K562 (cell line): ENCODE data around the gene NKAIN1. TPM values are rescaled to one million over a fixed set of nuclear protein-coding genes. Genes with fewer than 3 reads are reported as not detected.
A peak's percentile ranks its signal among the peaks of the same experiment; 100 is the strongest.

Source experiments
- BACH1 ChIP-seq: fragments of 200-800 bp; sonication (Bioruptor generic); IDR thresholded peaks from 2 replicates; pipeline ENCODE4 v1.6.1; 2016; ENCODE audit warnings: missing genetic modification characterization, missing compliant biosample characterization
- CCAR2 ChIP-seq: fragments of 200-400 bp; formaldehyde crosslinking; IDR thresholded peaks from 2 replicates; pipeline ENCODE4 v1.6.1; 2017; ENCODE audit warnings: mild to moderate bottlenecking, low read depth, low read length
- CREB5 ChIP-seq: fragments of 250-450 bp; sonication (Bioruptor Pico); IDR thresholded peaks from 2 replicates; pipeline ENCODE4 v1.5.0; 2020; ENCODE audit warnings: mild to moderate bottlenecking
- E2F5 ChIP-seq: sonication (generic); formaldehyde crosslinking; IDR thresholded peaks from 2 replicates; pipeline ENCODE4 v1.8.0; 2022; ENCODE audit warnings: mild to moderate bottlenecking, missing genetic modification reagents
- ETS1 ChIP-seq: conservative IDR thresholded peaks from 2 replicates; pipeline ENCODE4 v1.6.1; 2011; ENCODE audit warnings: low read depth, mild to moderate bottlenecking, low read length; ENCODE audit not compliant: control insufficient read depth
- ETV6 ChIP-seq, 3 experiments: fragments of 150-350 bp in 1 of 3; sonication (generic) in 1 of 3; formaldehyde crosslinking in 1 of 3; IDR thresholded peaks; 2 replicates each; pipeline versions ENCODE4 v1.6.1 to v1.8.0; 2014 to 2022; ENCODE audit warnings: borderline replicate concordance in 2 of 3, low read depth in 2 of 3, antibody characterized with exemption in 1 of 3, low read length in 1 of 3, mild to moderate bottlenecking in 1 of 3, missing genetic modification reagents in 1 of 3
- FIP1L1 ChIP-seq: fragments of 200-400 bp; formaldehyde crosslinking; IDR thresholded peaks from 2 replicates; pipeline ENCODE4 v1.6.1; 2018; ENCODE audit warnings: mild to moderate bottlenecking, low read depth, low read length; ENCODE audit not compliant: poor library complexity, severe bottlenecking
- GATAD2B ChIP-seq: fragments of 450-650 bp; IDR thresholded peaks from 2 replicates; pipeline ENCODE4 v1.6.1; 2017; ENCODE audit warnings: mild to moderate bottlenecking, borderline replicate concordance
- NCOA6 ChIP-seq: fragments of 450-650 bp; IDR thresholded peaks from 2 replicates; pipeline ENCODE4 v1.6.1; 2017; ENCODE audit warnings: mild to moderate bottlenecking
- NFATC3 ChIP-seq: fragments of 450-650 bp; IDR thresholded peaks from 2 replicates; pipeline ENCODE4 v1.6.1; 2017; ENCODE audit warnings: mild to moderate bottlenecking
- POLR2AphosphoS2 ChIP-seq: IDR thresholded peaks from 2 replicates; pipeline ENCODE4 v1.6.1; 2012; ENCODE audit warnings: low read length, improper control_type of control experiment
- POLR2H ChIP-seq: IDR thresholded peaks from 2 replicates; pipeline ENCODE4 v1.6.1; 2016; ENCODE audit warnings: missing genetic modification characterization, low read depth, mild to moderate bottlenecking, control low read depth, missing compliant biosample characterization, moderate library complexity
- PTTG1 ChIP-seq: fragments of 450-650 bp; IDR thresholded peaks from 2 replicates; pipeline ENCODE4 v1.6.1; 2016; ENCODE audit warnings: low read depth, mild to moderate bottlenecking, missing genetic modification characterization, missing compliant biosample characterization
- RBM14 ChIP-seq: fragments of 200-400 bp; formaldehyde crosslinking; IDR thresholded peaks from 2 replicates; pipeline ENCODE4 v1.6.1; 2018; ENCODE audit warnings: low read depth, mild to moderate bottlenecking, low read length, moderate library complexity, borderline replicate concordance; ENCODE audit not compliant: insufficient read depth
- SETDB1 ChIP-seq: IDR thresholded peaks from one replicate; pipeline ENCODE4 v1.6.1; 2012; ENCODE audit warnings: low read length, control low read depth, inconsistent platforms
- SMARCC2 ChIP-seq: fragments of 450-650 bp; IDR thresholded peaks from 2 replicates; pipeline ENCODE4 v1.6.1; 2017; ENCODE audit warnings: antibody characterized with exemption, moderate library complexity, mild to moderate bottlenecking, low read depth
- SOX6 ChIP-seq: fragments of 450-650 bp; IDR thresholded peaks from 2 replicates; pipeline ENCODE4 v1.6.1; 2014; ENCODE audit warnings: mild to moderate bottlenecking
- SRSF9 ChIP-seq: fragments of 200-400 bp; formaldehyde crosslinking; IDR thresholded peaks from 2 replicates; pipeline ENCODE4 v1.6.1; 2017; ENCODE audit warnings: low read depth, low read length, borderline replicate concordance
- TAF1 ChIP-seq: IDR thresholded peaks from 2 replicates; pipeline ENCODE4 v1.6.1; 2011; ENCODE audit warnings: mild to moderate bottlenecking, low read length, moderate library complexity; ENCODE audit not compliant: insufficient read depth, control insufficient read depth, severe bottlenecking; ENCODE audit errors: extremely low read depth
- U2AF2 ChIP-seq: fragments of 200-400 bp; formaldehyde crosslinking; optimal IDR thresholded peaks from 2 replicates; pipeline ENCODE3; 2017; ENCODE audit warnings: low read depth, mild to moderate bottlenecking, low read length
- ZFP36 ChIP-seq: fragments of 150-350 bp; IDR thresholded peaks from 2 replicates; pipeline ENCODE4 v1.6.1; 2018; ENCODE audit warnings: low read length, low read depth; ENCODE audit not compliant: partially characterized antibody
- ZNF175 ChIP-seq: fragments of 200-800 bp; sonication (Bioruptor generic); IDR thresholded peaks from 2 replicates; pipeline ENCODE4 v1.6.1; 2016; ENCODE audit warnings: low read depth, mild to moderate bottlenecking, missing genetic modification characterization, missing compliant biosample characterization
- ZNF311 ChIP-seq: fragments of 250-450 bp; sonication (Bioruptor Pico); IDR thresholded peaks from 2 replicates; pipeline ENCODE4 v1.4.0; 2020; ENCODE audit warnings: mild to moderate bottlenecking, moderate library complexity
- ZNF41 ChIP-seq: fragments of 250-450 bp; sonication (Bioruptor Pico); conservative IDR thresholded peaks from 2 replicates; pipeline ENCODE4 v1.4.0; 2020; ENCODE audit warnings: mild to moderate bottlenecking
- ZNF431 ChIP-seq: sonication (generic); formaldehyde crosslinking; IDR thresholded peaks from 2 replicates; pipeline ENCODE4 v1.8.0; 2022; ENCODE audit warnings: mild to moderate bottlenecking, missing genetic modification reagents
- ZNF445 ChIP-seq: fragments of 250-450 bp; sonication (Bioruptor Pico); IDR thresholded peaks from 2 replicates; pipeline ENCODE4 v1.4.0; 2020; ENCODE audit warnings: low read depth, mild to moderate bottlenecking, moderate library complexity
- ZNF77 ChIP-seq: fragments of 250-450 bp; sonication (Bioruptor Pico); IDR thresholded peaks from 2 replicates; pipeline ENCODE4 v1.5.0; 2020
- polyA plus RNA-seq, 8 experiments: library from polyadenylated mRNA; depleted of rRNA in 4 of 8; stranded (reverse) in 5 of 8; unstranded in 3 of 8; fragments of >200 nt; fragmentation: Nextera tagmentation in 2 of 8; fragmentation: Illumina TruSeq in 1 of 8; extraction: Ambion mirVana in 2 of 8; extraction: Trizol in 1 of 8; gene quantifications; 2 replicates each; pipeline versions ENCODE4 v1.2.1 to v1.2.3, GENCODE V29; 2011 to 2014; ENCODE audit warnings: inconsistent platforms in 1 of 8, missing spikeins in 1 of 8
- total RNA-seq, 7 experiments: library from RNA; depleted of rRNA in 6 of 7; stranded (reverse); fragments of >200 nt in 6 of 7; fragmentation: Illumina TruSeq in 2 of 7; extraction: Trizol in 2 of 7; gene quantifications; 2 replicates each; pipeline versions ENCODE4 v1.2.1 to v1.2.3, GENCODE V29; 2011 to 2021; ENCODE audit warnings: low replicate concordance in 1 of 7

NKAIN1 gene
- total and polyA plus RNA-seq, 9 of the 15 experiments (the other 6 are each of a cell fraction or from before 2014, with no cell fraction given), result 0.03 to 0.22 (median 0.04) TPM; not detected in 3

DNA sequence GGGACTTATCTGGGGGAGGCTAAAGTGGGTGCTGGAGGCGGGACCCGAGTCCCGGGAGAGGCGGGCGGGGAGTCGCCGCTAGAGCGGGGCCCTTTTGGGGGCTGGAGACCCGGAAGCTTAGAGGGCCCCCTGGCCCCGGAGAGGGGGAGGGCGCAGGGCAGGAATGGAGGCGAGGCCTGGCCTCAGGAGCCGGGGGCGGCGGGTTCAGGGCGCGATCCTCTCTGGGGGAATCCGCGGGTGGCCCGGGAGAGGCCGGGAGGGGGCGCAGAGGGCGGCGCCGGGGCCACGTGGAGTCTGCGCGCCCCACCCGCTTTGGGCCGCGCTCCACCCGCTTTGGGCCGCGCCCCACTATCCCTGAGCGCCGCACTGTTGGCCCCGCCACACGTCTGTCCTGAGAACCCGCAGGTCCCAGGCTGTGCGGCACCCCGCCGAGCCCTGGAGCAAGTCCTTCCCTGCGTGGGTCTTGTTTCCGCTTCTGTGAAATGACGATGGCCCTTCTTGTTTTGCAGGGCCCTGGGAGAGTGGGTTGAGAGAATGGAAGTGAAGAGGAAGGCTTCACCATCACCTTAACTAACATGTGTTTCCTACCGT lies 84.4 kb downstream of the NKAIN1 start (continued):
- peak; percentile 25; the same call in 1 of the 2 replicates for TF ChIP-seq SOX6
- TF ChIP-seq U2AF2, result no peak
- no peak for TF ChIP-seq ZNF431 (CRISPR knock-in tag)
- peak; percentile 84 for TF ChIP-seq ETS1
- no peak for TF ChIP-seq SMARCC2
- TF ChIP-seq ZFP36, result no peak
- TF ChIP-seq RBM14, result no peak
- no peak for TF ChIP-seq SRSF9
- TF ChIP-seq POLR2AphosphoS2, result no peak
- peak; percentile 42 for TF ChIP-seq TAF1
- no peak for TF ChIP-seq ZNF445 (CRISPR knock-in tag)
- no peak for TF ChIP-seq ETV6 (IDR thresholded peaks at IDR 0.05; ENCODE audit: borderline replicate concordance in 1 of 2, low read depth in 2 of 2, low read length in 1 of 2)
- TF ChIP-seq ETV6 (CRISPR knock-in tag; IDR thresholded peaks at IDR 0.05; ENCODE audit: borderline replicate concordance), result no peak
- TF ChIP-seq NCOA6, result no peak
- peak; percentile 55 for TF ChIP-seq SETDB1
- TF ChIP-seq NFATC3, result no peak
- no peak for TF ChIP-seq POLR2H (tag)
- peak; percentile 71; the same call in 1 of the 2 replicates for TF ChIP-seq GATAD2B
- TF ChIP-seq BACH1 (tag), result no peak
- TF ChIP-seq PTTG1 (tag), result no peak
- no peak for TF ChIP-seq ZNF41 (CRISPR knock-in tag)
- TF ChIP-seq ZNF77, result no peak
- no peak for TF ChIP-seq CCAR2
- no peak; the same call in 1 of the 2 replicates for TF ChIP-seq CREB5
- no peak for TF ChIP-seq ZNF175 (CRISPR knock-in tag)
- no peak for TF ChIP-seq ZNF311 (CRISPR knock-in tag)
- TF ChIP-seq E2F5 (CRISPR knock-in tag), result no peak
- peak; percentile 24 for TF ChIP-seq FIP1L1
